GM19452 (cell line): Measurements from ENCODE around the gene HRH1.
"Not testable (repeated sequence)": the region's sequence is repeated elsewhere in the genome, so short reads cannot be mapped to it uniquely, and the experiment has no call there.

Experiments used
- ATAC-seq: cut with Tn5 transposase; IDR thresholded peaks from one replicate; pipeline ENCODE4 v1.9.1; 2021; ENCODE audit not compliant: unreplicated experiment

Gene HRH1

GRCh38 chr3:11154036-11154952, at the start of gene HRH1:
Gene HRH1, plus strand, starts transcription at chr3:11154493. Its CDS starts 104,545 bp downstream, at chr3:11259038.
- ATAC-seq: no peak

GRCh38 chr3:11113316-11113715, 41.0 kb upstream of the HRH1 start:
- ATAC-seq: not testable (repeated sequence)

GRCh38 chr3:11115548-11115947, 38.7 kb upstream of the HRH1 start:
- no peak for ATAC-seq

- no peak for ATAC-seq
Measured at GRCh38 chr3:11116336-11117059, 37.8 kb upstream of the HRH1 start.

- no peak for ATAC-seq
Measured at GRCh38 chr3:11117591-11117990, 36.7 kb upstream of the HRH1 start.

GRCh38 chr3:11118181-11118682, 36.1 kb upstream of the HRH1 start:
- no peak for ATAC-seq

GRCh38 chr3:11120091-11120805, 34.0 kb upstream of the HRH1 start:
- no peak for ATAC-seq

- ATAC-seq: no peak
Measured at GRCh38 chr3:11126653-11127052, 27.6 kb upstream of the HRH1 start.

- ATAC-seq: no peak
Measured at GRCh38 chr3:11128682-11129632, 25.3 kb upstream of the HRH1 start.

GRCh38 chr3:11130385-11130784, 23.9 kb upstream of the HRH1 start:
- ATAC-seq: no peak

GRCh38 chr3:11131371-11131770, 22.9 kb upstream of the HRH1 start:
- ATAC-seq: no peak

- ATAC-seq: not testable (repeated sequence)
Measured at GRCh38 chr3:11131886-11132285, 22.4 kb upstream of the HRH1 start.

- no peak for ATAC-seq
Measured at GRCh38 chr3:11132861-11133260, 21.4 kb upstream of the HRH1 start.

GRCh38 chr3:11134794-11135193, 19.5 kb upstream of the HRH1 start:
- ATAC-seq: no peak

- ATAC-seq: no peak
Measured at GRCh38 chr3:11136116-11136515, 18.2 kb upstream of the HRH1 start.

GRCh38 chr3:11136830-11137626, 17.3 kb upstream of the HRH1 start:
- ATAC-seq: no peak

- ATAC-seq: no peak
Measured at GRCh38 chr3:11137627-11137959, 16.7 kb upstream of the HRH1 start.

GRCh38 chr3:11138371-11138770, 15.9 kb upstream of the HRH1 start:
- ATAC-seq: no peak

- ATAC-seq: peak; percentile 99
Measured at GRCh38 chr3:11140030-11140712, 14.1 kb upstream of the HRH1 start.
